ENCODE results near the gene FAM187B. TPM values are rescaled to one million over a fixed set of nuclear protein-coding genes. Genes with fewer than 3 reads are reported as not detected.

FAM187B gene
- polyA plus RNA-seq, 1 of the 3 experiments (the other 2 are of a cell fraction), result not detected

DNA sequence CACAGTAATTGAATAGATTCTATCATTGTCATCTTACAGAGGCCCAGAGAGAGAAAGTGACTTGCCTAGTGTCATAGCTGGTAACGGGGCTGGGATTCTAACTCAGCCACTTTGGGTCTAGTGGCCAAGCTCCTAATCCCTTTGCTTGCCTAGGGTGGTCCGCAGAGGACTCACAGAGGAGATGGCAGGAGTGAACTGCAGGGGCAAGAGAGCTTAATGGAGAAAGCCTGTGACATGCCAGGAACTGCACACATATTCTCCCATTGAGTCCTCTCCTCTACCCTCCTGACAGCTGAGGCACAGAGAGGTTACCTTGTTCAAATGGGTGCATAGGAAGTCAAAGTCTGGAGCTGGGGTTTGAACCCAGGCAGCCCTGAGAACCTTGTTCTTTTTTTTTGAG lies 22.9 kb upstream of the FAM187B start:
- peaks cover 49% of the 10 kb centered on the region for H3K27me3 ChIP-seq (ENCODE audit: insufficient read depth)
- no peaks in the 10 kb centered on the region for H3K4me1 ChIP-seq (ENCODE audit: control insufficient read depth in 1 of 2, insufficient read depth in 2 of 2, low read depth in 1 of 2, low read length in 1 of 2)
- no peaks in the 10 kb centered on the region for H3F3A ChIP-seq (replicated peaks; ENCODE audit: insufficient read depth)
- H3K36me3 ChIP-seq (replicated peaks in 1 of 2; ENCODE audit: control insufficient read depth in 1 of 2, insufficient read depth in 2 of 2, low read length in 1 of 2), result no peaks in the 10 kb centered on the region
- CTCF ChIA-PET, result interaction anchor here (0.7 to 0.9 kb wide), 2 partner anchors 10 to 207 kb away, joined by 3 read pairs; no protein-coding TSS in a partner anchor
- H4K20me1 ChIP-seq (ENCODE audit: insufficient read depth), result no peaks in the 10 kb centered on the region
- H3K9me3 ChIP-seq, result no peaks in the 10 kb centered on the region
- TF ChIP-seq CHD2 (IDR thresholded peaks at IDR 0.05; ENCODE audit: low read length, partially characterized antibody), result no peak
- TF ChIP-seq, protein P1, sequence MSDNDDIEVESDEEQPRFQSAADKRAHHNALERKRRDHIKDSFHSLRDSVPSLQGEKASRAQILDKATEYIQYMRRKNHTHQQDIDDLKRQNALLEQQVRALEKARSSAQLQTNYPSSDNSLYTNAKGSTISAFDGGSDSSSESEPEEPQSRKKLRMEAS (IDR thresholded peaks at IDR 0.05; ENCODE audit: low read depth), result no peak
- TF ChIP-seq, protein P2, sequence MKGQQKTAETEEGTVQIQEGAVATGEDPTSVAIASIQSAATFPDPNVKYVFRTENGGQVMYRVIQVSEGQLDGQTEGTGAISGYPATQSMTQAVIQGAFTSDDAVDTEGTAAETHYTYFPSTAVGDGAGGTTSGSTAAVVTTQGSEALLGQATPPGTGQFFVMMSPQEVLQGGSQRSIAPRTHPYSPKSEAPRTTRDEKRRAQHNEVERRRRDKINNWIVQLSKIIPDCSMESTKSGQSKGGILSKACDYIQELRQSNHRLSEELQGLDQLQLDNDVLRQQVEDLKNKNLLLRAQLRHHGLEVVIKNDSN (IDR thresholded peaks at IDR 0.05; ENCODE audit: borderline replicate concordance, low read depth), result no peak
- TF ChIP-seq, protein P3, sequence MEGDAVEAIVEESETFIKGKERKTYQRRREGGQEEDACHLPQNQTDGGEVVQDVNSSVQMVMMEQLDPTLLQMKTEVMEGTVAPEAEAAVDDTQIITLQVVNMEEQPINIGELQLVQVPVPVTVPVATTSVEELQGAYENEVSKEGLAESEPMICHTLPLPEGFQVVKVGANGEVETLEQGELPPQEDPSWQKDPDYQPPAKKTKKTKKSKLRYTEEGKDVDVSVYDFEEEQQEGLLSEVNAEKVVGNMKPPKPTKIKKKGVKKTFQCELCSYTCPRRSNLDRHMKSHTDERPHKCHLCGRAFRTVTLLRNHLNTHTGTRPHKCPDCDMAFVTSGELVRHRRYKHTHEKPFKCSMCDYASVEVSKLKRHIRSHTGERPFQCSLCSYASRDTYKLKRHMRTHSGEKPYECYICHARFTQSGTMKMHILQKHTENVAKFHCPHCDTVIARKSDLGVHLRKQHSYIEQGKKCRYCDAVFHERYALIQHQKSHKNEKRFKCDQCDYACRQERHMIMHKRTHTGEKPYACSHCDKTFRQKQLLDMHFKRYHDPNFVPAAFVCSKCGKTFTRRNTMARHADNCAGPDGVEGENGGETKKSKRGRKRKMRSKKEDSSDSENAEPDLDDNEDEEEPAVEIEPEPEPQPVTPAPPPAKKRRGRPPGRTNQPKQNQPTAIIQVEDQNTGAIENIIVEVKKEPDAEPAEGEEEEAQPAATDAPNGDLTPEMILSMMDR (IDR thresholded peaks at IDR 0.05), result no peak
- no peak for TF ChIP-seq RFX5 (IDR thresholded peaks at IDR 0.05; ENCODE audit: low read length)
- no peak for TF ChIP-seq EZH2phosphoT487 (IDR thresholded peaks at IDR 0.05; ENCODE audit: borderline replicate concordance, low read depth)
- no peak for TF ChIP-seq TAF1 (IDR thresholded peaks at IDR 0.05; ENCODE audit: borderline replicate concordance, low read depth, low read length)
- no peak for TF ChIP-seq YY1 (IDR thresholded peaks at IDR 0.05; ENCODE audit: low read depth)
- TF ChIP-seq, protein P4, sequence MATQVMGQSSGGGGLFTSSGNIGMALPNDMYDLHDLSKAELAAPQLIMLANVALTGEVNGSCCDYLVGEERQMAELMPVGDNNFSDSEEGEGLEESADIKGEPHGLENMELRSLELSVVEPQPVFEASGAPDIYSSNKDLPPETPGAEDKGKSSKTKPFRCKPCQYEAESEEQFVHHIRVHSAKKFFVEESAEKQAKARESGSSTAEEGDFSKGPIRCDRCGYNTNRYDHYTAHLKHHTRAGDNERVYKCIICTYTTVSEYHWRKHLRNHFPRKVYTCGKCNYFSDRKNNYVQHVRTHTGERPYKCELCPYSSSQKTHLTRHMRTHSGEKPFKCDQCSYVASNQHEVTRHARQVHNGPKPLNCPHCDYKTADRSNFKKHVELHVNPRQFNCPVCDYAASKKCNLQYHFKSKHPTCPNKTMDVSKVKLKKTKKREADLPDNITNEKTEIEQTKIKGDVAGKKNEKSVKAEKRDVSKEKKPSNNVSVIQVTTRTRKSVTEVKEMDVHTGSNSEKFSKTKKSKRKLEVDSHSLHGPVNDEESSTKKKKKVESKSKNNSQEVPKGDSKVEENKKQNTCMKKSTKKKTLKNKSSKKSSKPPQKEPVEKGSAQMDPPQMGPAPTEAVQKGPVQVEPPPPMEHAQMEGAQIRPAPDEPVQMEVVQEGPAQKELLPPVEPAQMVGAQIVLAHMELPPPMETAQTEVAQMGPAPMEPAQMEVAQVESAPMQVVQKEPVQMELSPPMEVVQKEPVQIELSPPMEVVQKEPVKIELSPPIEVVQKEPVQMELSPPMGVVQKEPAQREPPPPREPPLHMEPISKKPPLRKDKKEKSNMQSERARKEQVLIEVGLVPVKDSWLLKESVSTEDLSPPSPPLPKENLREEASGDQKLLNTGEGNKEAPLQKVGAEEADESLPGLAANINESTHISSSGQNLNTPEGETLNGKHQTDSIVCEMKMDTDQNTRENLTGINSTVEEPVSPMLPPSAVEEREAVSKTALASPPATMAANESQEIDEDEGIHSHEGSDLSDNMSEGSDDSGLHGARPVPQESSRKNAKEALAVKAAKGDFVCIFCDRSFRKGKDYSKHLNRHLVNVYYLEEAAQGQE (IDR thresholded peaks at IDR 0.05; ENCODE audit: low read depth, low read length), result no peak
- TF ChIP-seq JUND (IDR thresholded peaks at IDR 0.05), result no peak
- TF ChIP-seq, protein P5, sequence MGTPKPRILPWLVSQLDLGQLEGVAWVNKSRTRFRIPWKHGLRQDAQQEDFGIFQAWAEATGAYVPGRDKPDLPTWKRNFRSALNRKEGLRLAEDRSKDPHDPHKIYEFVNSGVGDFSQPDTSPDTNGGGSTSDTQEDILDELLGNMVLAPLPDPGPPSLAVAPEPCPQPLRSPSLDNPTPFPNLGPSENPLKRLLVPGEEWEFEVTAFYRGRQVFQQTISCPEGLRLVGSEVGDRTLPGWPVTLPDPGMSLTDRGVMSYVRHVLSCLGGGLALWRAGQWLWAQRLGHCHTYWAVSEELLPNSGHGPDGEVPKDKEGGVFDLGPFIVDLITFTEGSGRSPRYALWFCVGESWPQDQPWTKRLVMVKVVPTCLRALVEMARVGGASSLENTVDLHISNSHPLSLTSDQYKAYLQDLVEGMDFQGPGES (IDR thresholded peaks at IDR 0.05; ENCODE audit: low read depth, low read length), result no peak
- TF ChIP-seq GABPA (IDR thresholded peaks at IDR 0.05; ENCODE audit: low read depth), result no peak
- no peak for TF ChIP-seq NFIC (IDR thresholded peaks at IDR 0.05; ENCODE audit: borderline replicate concordance)
- TF ChIP-seq, protein P6, sequence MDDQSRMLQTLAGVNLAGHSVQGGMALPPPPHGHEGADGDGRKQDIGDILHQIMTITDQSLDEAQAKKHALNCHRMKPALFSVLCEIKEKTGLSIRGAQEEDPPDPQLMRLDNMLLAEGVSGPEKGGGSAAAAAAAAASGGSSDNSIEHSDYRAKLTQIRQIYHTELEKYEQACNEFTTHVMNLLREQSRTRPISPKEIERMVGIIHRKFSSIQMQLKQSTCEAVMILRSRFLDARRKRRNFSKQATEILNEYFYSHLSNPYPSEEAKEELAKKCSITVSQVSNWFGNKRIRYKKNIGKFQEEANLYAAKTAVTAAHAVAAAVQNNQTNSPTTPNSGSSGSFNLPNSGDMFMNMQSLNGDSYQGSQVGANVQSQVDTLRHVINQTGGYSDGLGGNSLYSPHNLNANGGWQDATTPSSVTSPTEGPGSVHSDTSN (IDR thresholded peaks at IDR 0.05), result no peak
- TF ChIP-seq, protein P7, sequence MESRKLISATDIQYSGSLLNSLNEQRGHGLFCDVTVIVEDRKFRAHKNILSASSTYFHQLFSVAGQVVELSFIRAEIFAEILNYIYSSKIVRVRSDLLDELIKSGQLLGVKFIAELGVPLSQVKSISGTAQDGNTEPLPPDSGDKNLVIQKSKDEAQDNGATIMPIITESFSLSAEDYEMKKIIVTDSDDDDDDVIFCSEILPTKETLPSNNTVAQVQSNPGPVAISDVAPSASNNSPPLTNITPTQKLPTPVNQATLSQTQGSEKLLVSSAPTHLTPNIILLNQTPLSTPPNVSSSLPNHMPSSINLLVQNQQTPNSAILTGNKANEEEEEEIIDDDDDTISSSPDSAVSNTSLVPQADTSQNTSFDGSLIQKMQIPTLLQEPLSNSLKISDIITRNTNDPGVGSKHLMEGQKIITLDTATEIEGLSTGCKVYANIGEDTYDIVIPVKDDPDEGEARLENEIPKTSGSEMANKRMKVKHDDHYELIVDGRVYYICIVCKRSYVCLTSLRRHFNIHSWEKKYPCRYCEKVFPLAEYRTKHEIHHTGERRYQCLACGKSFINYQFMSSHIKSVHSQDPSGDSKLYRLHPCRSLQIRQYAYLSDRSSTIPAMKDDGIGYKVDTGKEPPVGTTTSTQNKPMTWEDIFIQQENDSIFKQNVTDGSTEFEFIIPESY (IDR thresholded peaks at IDR 0.05; ENCODE audit: borderline replicate concordance, low read depth), result no peak
- TF ChIP-seq, protein P8, sequence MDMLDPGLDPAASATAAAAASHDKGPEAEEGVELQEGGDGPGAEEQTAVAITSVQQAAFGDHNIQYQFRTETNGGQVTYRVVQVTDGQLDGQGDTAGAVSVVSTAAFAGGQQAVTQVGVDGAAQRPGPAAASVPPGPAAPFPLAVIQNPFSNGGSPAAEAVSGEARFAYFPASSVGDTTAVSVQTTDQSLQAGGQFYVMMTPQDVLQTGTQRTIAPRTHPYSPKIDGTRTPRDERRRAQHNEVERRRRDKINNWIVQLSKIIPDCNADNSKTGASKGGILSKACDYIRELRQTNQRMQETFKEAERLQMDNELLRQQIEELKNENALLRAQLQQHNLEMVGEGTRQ (IDR thresholded peaks at IDR 0.05; ENCODE audit: borderline replicate concordance, low read depth, low read length), result no peak
- no peak for TF ChIP-seq TEAD4 (IDR thresholded peaks at IDR 0.05; ENCODE audit: borderline replicate concordance, insufficient read depth)
- TF ChIP-seq MXI1 (IDR thresholded peaks at IDR 0.05; ENCODE audit: low read depth, low read length), result no peak
- TF ChIP-seq POLR2AphosphoS5 (IDR thresholded peaks at IDR 0.05; ENCODE audit: low read depth, low read length), result no peak
- no peak for TF ChIP-seq RAD21 (IDR thresholded peaks at IDR 0.05; ENCODE audit: low read length)
- 17% methylated on average over 2 of the region's 2 CpGs for WGBS (ENCODE audit: low lambda C conversion rate)
- H2AFZ ChIP-seq (ENCODE audit: low read depth), result no peak overlapping the region
- H3K4me2 ChIP-seq, result no peak overlapping the region
- H3K79me2 ChIP-seq (ENCODE audit: insufficient read depth), result no peaks in the 10 kb centered on the region
- H3K9ac ChIP-seq, result no peak overlapping the region
- no peak for DNase-seq
- no peaks in the 10 kb centered on the region for H3K9me2 ChIP-seq
- POLR2A ChIA-PET, result no interaction called here
- no peak overlapping the region for H3K4me3 ChIP-seq (ENCODE audit: low read depth in 2 of 2, low read length in 1 of 2)
- H3K27ac ChIP-seq (ENCODE audit: low read depth in 2 of 2, low read length in 1 of 2), result no peak overlapping the region
